Measurements from ENCODE around the gene UBE2J2. TPM values are rescaled to one million over a fixed set of nuclear protein-coding genes. Genes with fewer than 3 reads are reported as not detected.

The UBE2J2 gene
- total RNA-seq, 2 experiments from 2014 or later = 62.4 to 63.5 TPM

- no peak for DNase-seq
- POLR2A ChIA-PET = interaction anchor here (1.8 kb wide), 1 partner anchor 9 kb away, joined by 6 read pairs; no protein-coding TSS in a partner anchor
- no peak overlapping the region for H3K4me3 Mint-ChIP-seq
- no peaks in the 10 kb centered on the region for H3K9me3 Mint-ChIP-seq
- peaks cover 30% of the 10 kb centered on the region for H3K36me3 Mint-ChIP-seq (ENCODE audit: low read depth)
- no peaks in the 10 kb centered on the region for H3K27me3 Mint-ChIP-seq
- CTCF ChIA-PET = no interaction called here
- no peak overlapping the region for H3K27ac Mint-ChIP-seq
- peaks cover 8% of the 10 kb centered on the region for H3K4me1 Mint-ChIP-seq
Observed at GRCh38 chr1:1314237-1314586, 40.6 kb upstream of the UBE2J2 start.

GRCh38 chr1:1313500-1314236 is 40.0 kb upstream of the UBE2J2 start:
- ChIA-PET POLR2A (interaction anchor here (1.8 kb wide), 1 partner anchor 10 kb away, joined by 6 read pairs; no protein-coding TSS in a partner anchor), CTCF (no interaction called here)
- Mint-ChIP-seq H3K36me3 (ENCODE audit: low read depth) (peaks cover 28% of the 10 kb centered on the region), H3K4me1 (peaks cover 6% of the 10 kb centered on the region), H3K27ac (no peak overlapping the region), H3K4me3 (no peak overlapping the region), H3K27me3 (no peaks in the 10 kb centered on the region), H3K9me3 (no peaks in the 10 kb centered on the region)
- DNase-seq = no peak

GRCh38 chr1:1312450-1313314 is 39.0 kb upstream of the UBE2J2 start:
- Mint-ChIP-seq H3K36me3 (ENCODE audit: low read depth) (peaks cover 26% of the 10 kb centered on the region), H3K4me1 (peaks cover 6% of the 10 kb centered on the region), H3K27ac (no peak overlapping the region), H3K4me3 (no peak overlapping the region), H3K27me3 (no peaks in the 10 kb centered on the region), H3K9me3 (no peaks in the 10 kb centered on the region)
- DNase-seq = no peak
- CTCF ChIA-PET = no interaction called here
- POLR2A ChIA-PET = interaction anchor here (0.5 to 1.8 kb wide), 3 partner anchors 11 to 36 kb away, joined by 3 to 6 read pairs (median 3); no protein-coding TSS in a partner anchor

GRCh38 chr1:1311107-1312104 is 37.8 kb upstream of the UBE2J2 start:
- Mint-ChIP-seq H3K27me3 (no peaks in the 10 kb centered on the region), H3K9me3 (no peaks in the 10 kb centered on the region), H3K36me3 (ENCODE audit: low read depth) (peaks cover 24% of the 10 kb centered on the region), H3K4me1 (peaks cover 13% of the 10 kb centered on the region), H3K4me3 (peak overlapping the region; percentile 27), H3K27ac (no peak overlapping the region)
- DNase-seq = no peak
- ChIA-PET POLR2A (interaction anchor here (0.9 to 1.2 kb wide), 3 partner anchors 14 to 94 kb away, joined by 3 read pairs; no protein-coding TSS in a partner anchor), CTCF (no interaction called here)

GRCh38 chr1:1310476-1311053 is 36.9 kb upstream of the UBE2J2 start:
- no peak for DNase-seq
- peak overlapping the region; percentile 27 for H3K4me3 Mint-ChIP-seq
- ChIA-PET POLR2A (interaction anchor here (1.2 to 1.5 kb wide), 3 partner anchors 12 to 95 kb away, joined by 3 to 5 read pairs (median 3); partner anchors contain the start of gene AURKAIP1), CTCF (no interaction called here)
- no peaks in the 10 kb centered on the region for H3K27me3 Mint-ChIP-seq
- H3K4me1 Mint-ChIP-seq = peaks cover 21% of the 10 kb centered on the region
- H3K36me3 Mint-ChIP-seq (ENCODE audit: low read depth) = peaks cover 21% of the 10 kb centered on the region
- no peak overlapping the region for H3K27ac Mint-ChIP-seq
- H3K9me3 Mint-ChIP-seq = no peaks in the 10 kb centered on the region

GRCh38 chr1:1310109-1310385 is 36.4 kb upstream of the UBE2J2 start:
- ChIA-PET POLR2A (interaction anchor here (1.2 to 1.5 kb wide), 4 partner anchors 11 to 95 kb away, joined by 3 to 6 read pairs (median 4); partner anchors contain the start of gene AURKAIP1), CTCF (no interaction called here)
- Mint-ChIP-seq H3K27me3 (no peaks in the 10 kb centered on the region), H3K4me3 (peak overlapping the region; percentile 74), H3K36me3 (ENCODE audit: low read depth) (peaks cover 18% of the 10 kb centered on the region), H3K27ac (no peak overlapping the region), H3K9me3 (no peaks in the 10 kb centered on the region), H3K4me1 (peaks cover 25% of the 10 kb centered on the region)
- no peak for DNase-seq

- H3K9me3 Mint-ChIP-seq = no peaks in the 10 kb centered on the region
- ChIA-PET CTCF (no interaction called here), POLR2A (interaction anchor here (1.2 to 1.5 kb wide), 5 partner anchors 10 to 96 kb away, joined by 3 to 6 read pairs (median 4); partner anchors contain the start of genes AURKAIP1 and CCNL2)
- H3K4me3 Mint-ChIP-seq = peak overlapping the region; percentile 74
- peak overlapping the region; percentile 47 for H3K27ac Mint-ChIP-seq
- no peak for DNase-seq
- no peaks in the 10 kb centered on the region for H3K27me3 Mint-ChIP-seq
- peaks cover 28% of the 10 kb centered on the region for H3K4me1 Mint-ChIP-seq
- H3K36me3 Mint-ChIP-seq (ENCODE audit: low read depth) = peaks cover 14% of the 10 kb centered on the region
Observed at GRCh38 chr1:1309251-1310108, 35.8 kb upstream of the UBE2J2 start.

- Mint-ChIP-seq H3K4me3 (peak overlapping the region; percentile 80), H3K4me1 (peaks cover 30% of the 10 kb centered on the region), H3K36me3 (ENCODE audit: low read depth) (peaks cover 13% of the 10 kb centered on the region), H3K9me3 (no peaks in the 10 kb centered on the region), H3K27ac (peak overlapping the region; percentile 78), H3K27me3 (no peaks in the 10 kb centered on the region)
- CTCF ChIA-PET = no interaction called here
- POLR2A ChIA-PET = interaction anchor here (1.2 to 1.5 kb wide), 3 partner anchors 17 to 90 kb away, joined by 4 to 6 read pairs (median 5); partner anchors contain the start of genes AURKAIP1 and CCNL2
- no peak for DNase-seq
Observed at GRCh38 chr1:1308756-1309250, 35.1 kb upstream of the UBE2J2 start.

- Mint-ChIP-seq H3K27me3 (no peaks in the 10 kb centered on the region), H3K4me1 (peaks cover 30% of the 10 kb centered on the region), H3K4me3 (peak within 1 kb of the TSS; percentile 80), H3K36me3 (ENCODE audit: low read depth) (peaks cover 11% of the 10 kb centered on the region), H3K9me3 (no peaks in the 10 kb centered on the region), H3K27ac (peak within 1 kb of the TSS; percentile 93)
- CTCF ChIA-PET = no interaction called here
- peak; percentile 90 for DNase-seq
- POLR2A ChIA-PET = interaction anchor here (1.0 kb wide), 1 partner anchor 66 kb away, joined by 5 read pairs; the partner anchor contains the start of gene AURKAIP1
Observed at GRCh38 chr1:1307923-1308755, 34.5 kb upstream of the UBE2J2 start, which contains the start of the genes ACAP3 and PUSL1. Gene ACAP3, minus strand, starts transcription at chr1:1307930. Its CDS starts 115 bp downstream, at chr1:1307815. Gene PUSL1, plus strand, starts transcription at chr1:1308597. Its CDS starts 47 bp downstream, at chr1:1308644.

- Mint-ChIP-seq H3K4me3 (peak overlapping the region; percentile 79), H3K27me3 (no peaks in the 10 kb centered on the region), H3K9me3 (no peaks in the 10 kb centered on the region), H3K4me1 (peaks cover 30% of the 10 kb centered on the region), H3K27ac (peak overlapping the region; percentile 86), H3K36me3 (ENCODE audit: low read depth) (peaks cover 6% of the 10 kb centered on the region)
- ChIA-PET CTCF (no interaction called here), POLR2A (interaction anchor here (0.7 to 1.0 kb wide), 2 partner anchors 67 to 267 kb away, joined by 3 to 5 read pairs; partner anchors contain the start of gene AURKAIP1)
- DNase-seq = no peak
Observed at GRCh38 chr1:1307261-1307922, 33.7 kb upstream of the UBE2J2 start.

Data from activated CD4-positive, alpha-beta memory T cell treated with anti-CD3 and anti-CD28 coated beads, Interleukin-2, amount 10 ng/mL, durations not matched to agents 7 days and 5 days (primary cell).